ENCODE measurements around the gene IGFBP7. TPM values are rescaled to one million over a fixed set of nuclear protein-coding genes. Genes with fewer than 3 reads are reported as not detected.

IGFBP7 gene
- total and polyA plus RNA-seq, 10 of the 15 experiments (the other 5 are each of a cell fraction or from before 2014, with no cell fraction given): 0.69 to 1.9 (median 1.4) TPM; not detected in 5

DNA sequence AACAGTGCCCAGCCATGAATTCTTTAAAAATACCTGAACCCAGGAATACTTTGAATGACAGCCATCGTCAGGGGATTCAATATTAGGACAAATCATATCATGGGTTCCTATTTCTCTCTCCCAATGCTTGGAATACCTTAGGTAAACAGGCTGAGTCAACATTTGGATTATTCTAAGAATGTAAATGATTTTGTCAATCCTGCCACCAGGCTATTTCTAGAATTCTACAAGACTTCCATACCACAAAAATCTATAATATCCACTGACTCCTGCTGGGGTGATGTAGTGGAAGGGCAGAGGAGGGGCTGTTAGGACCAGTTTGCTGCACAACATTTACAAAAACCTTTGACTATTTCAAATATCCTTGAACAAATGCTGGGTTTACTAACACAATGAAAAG is 65.2 kb downstream of the IGFBP7 start:
- POLR2A ChIA-PET: no interaction called here
- in situ Hi-C loops (cut with MboI): no loop called here
- no peak for TF ChIP-seq ETV6 (conservative IDR thresholded peaks at IDR 0.05 in 1 of 2, IDR thresholded peaks at IDR 0.05 in 1 of 2; ENCODE audit: borderline replicate concordance in 1 of 2, low read depth in 1 of 2)
- TF ChIP-seq GATAD2B (conservative IDR thresholded peaks at IDR 0.05; ENCODE audit: low read depth): no peak
- TF ChIP-seq, protein P1, sequence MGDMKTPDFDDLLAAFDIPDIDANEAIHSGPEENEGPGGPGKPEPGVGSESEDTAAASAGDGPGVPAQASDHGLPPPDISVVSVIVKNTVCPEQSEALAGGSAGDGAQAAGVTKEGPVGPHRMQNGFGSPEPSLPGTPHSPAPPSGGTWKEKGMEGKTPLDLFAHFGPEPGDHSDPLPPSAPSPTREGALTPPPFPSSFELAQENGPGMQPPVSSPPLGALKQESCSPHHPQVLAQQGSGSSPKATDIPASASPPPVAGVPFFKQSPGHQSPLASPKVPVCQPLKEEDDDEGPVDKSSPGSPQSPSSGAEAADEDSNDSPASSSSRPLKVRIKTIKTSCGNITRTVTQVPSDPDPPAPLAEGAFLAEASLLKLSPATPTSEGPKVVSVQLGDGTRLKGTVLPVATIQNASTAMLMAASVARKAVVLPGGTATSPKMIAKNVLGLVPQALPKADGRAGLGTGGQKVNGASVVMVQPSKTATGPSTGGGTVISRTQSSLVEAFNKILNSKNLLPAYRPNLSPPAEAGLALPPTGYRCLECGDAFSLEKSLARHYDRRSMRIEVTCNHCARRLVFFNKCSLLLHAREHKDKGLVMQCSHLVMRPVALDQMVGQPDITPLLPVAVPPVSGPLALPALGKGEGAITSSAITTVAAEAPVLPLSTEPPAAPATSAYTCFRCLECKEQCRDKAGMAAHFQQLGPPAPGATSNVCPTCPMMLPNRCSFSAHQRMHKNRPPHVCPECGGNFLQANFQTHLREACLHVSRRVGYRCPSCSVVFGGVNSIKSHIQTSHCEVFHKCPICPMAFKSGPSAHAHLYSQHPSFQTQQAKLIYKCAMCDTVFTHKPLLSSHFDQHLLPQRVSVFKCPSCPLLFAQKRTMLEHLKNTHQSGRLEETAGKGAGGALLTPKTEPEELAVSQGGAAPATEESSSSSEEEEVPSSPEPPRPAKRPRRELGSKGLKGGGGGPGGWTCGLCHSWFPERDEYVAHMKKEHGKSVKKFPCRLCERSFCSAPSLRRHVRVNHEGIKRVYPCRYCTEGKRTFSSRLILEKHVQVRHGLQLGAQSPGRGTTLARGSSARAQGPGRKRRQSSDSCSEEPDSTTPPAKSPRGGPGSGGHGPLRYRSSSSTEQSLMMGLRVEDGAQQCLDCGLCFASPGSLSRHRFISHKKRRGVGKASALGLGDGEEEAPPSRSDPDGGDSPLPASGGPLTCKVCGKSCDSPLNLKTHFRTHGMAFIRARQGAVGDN (IDR thresholded peaks at IDR 0.05): no peak
- no peak for TF ChIP-seq MLLT1 (IDR thresholded peaks at IDR 0.05)
- TF ChIP-seq SIN3A (IDR thresholded peaks at IDR 0.05; ENCODE audit: low read depth, low read length): no peak
- TF ChIP-seq, protein P2, sequence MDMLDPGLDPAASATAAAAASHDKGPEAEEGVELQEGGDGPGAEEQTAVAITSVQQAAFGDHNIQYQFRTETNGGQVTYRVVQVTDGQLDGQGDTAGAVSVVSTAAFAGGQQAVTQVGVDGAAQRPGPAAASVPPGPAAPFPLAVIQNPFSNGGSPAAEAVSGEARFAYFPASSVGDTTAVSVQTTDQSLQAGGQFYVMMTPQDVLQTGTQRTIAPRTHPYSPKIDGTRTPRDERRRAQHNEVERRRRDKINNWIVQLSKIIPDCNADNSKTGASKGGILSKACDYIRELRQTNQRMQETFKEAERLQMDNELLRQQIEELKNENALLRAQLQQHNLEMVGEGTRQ (IDR thresholded peaks at IDR 0.05; ENCODE audit: borderline replicate concordance, low read depth, low read length): no peak
- no peak for TF ChIP-seq JUND (IDR thresholded peaks at IDR 0.05; ENCODE audit: low read depth, low read length)
- TF ChIP-seq, protein P3, sequence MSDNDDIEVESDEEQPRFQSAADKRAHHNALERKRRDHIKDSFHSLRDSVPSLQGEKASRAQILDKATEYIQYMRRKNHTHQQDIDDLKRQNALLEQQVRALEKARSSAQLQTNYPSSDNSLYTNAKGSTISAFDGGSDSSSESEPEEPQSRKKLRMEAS (IDR thresholded peaks at IDR 0.05; ENCODE audit: low read depth, low read length): no peak
- TF ChIP-seq, protein P4, sequence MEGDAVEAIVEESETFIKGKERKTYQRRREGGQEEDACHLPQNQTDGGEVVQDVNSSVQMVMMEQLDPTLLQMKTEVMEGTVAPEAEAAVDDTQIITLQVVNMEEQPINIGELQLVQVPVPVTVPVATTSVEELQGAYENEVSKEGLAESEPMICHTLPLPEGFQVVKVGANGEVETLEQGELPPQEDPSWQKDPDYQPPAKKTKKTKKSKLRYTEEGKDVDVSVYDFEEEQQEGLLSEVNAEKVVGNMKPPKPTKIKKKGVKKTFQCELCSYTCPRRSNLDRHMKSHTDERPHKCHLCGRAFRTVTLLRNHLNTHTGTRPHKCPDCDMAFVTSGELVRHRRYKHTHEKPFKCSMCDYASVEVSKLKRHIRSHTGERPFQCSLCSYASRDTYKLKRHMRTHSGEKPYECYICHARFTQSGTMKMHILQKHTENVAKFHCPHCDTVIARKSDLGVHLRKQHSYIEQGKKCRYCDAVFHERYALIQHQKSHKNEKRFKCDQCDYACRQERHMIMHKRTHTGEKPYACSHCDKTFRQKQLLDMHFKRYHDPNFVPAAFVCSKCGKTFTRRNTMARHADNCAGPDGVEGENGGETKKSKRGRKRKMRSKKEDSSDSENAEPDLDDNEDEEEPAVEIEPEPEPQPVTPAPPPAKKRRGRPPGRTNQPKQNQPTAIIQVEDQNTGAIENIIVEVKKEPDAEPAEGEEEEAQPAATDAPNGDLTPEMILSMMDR (IDR thresholded peaks at IDR 0.05 in 2 of 3, conservative IDR thresholded peaks at IDR 0.05 in 1 of 3; ENCODE audit: control insufficient read depth in 2 of 3, extremely low read depth in 1 of 3, insufficient read depth in 1 of 3, low read depth in 3 of 3, low read length in 3 of 3): no peak
- no peak for TF ChIP-seq NBN (IDR thresholded peaks at IDR 0.05)
- TF ChIP-seq ESRRA (IDR thresholded peaks at IDR 0.05; ENCODE audit: low read length): no peak
- TF ChIP-seq NR2F1 (conservative IDR thresholded peaks at IDR 0.05): no peak
- no peak for TF ChIP-seq SIX5 (IDR thresholded peaks at IDR 0.05; ENCODE audit: low read depth, low read length, severe bottlenecking)
- no peak for TF ChIP-seq POU2F2 (IDR thresholded peaks at IDR 0.05; ENCODE audit: borderline replicate concordance, low read depth, low read length)

More for the DNA sequence above, 65.2 kb downstream of the IGFBP7 start:
- Histone ChIP-seq H3K4me3 (no peak overlapping the region), H3K27me3 (replicated peaks in 1 of 2; ENCODE audit: control insufficient read depth in 2 of 2, insufficient read depth in 2 of 2, low read length in 1 of 2) (peaks cover 0 to 3% of the 10 kb centered on the region in 2 experiments; a peak in 1 of 4 replicates), H3K4me1 (ENCODE audit: control insufficient read depth, insufficient read depth, low read length) (no peaks in the 10 kb centered on the region), H3K27ac (ENCODE audit: control insufficient read depth, insufficient read depth) (no peak overlapping the region), H3K36me3 (ENCODE audit: control insufficient read depth in 2 of 2, insufficient read depth in 2 of 2, low read length in 1 of 2) (no peaks in the 10 kb centered on the region), H2AFZ (ENCODE audit: control insufficient read depth, low read depth, low read length) (no peak overlapping the region), H3K79me2 (ENCODE audit: control insufficient read depth, insufficient read depth, low read length) (no peaks in the 10 kb centered on the region), H3K9ac (ENCODE audit: control insufficient read depth, insufficient read depth, low read length) (no peak overlapping the region), H3K4me2 (ENCODE audit: control insufficient read depth, insufficient read depth) (no peak overlapping the region), H3K9me3 (replicated peaks; ENCODE audit: control insufficient read depth, insufficient read depth, low read length) (no peaks in the 10 kb centered on the region), H4K20me1 (ENCODE audit: control insufficient read depth, insufficient read depth) (no peaks in the 10 kb centered on the region)
- no peak for DNase-seq (ENCODE audit: low read depth, low spot score)
- RAD21 ChIA-PET (ENCODE audit: unreplicated experiment): no interaction called here
- WGBS (ENCODE audit: insufficient coverage, insufficient replicate concordance, low lambda C conversion rate, missing lambda C conversion rate): 5% methylated on average over 1 of the region's 1 CpG
- no TSS peak for BruUV-seq (replicated peaks)
- FAIRE-seq: no peak
- intact Hi-C loops (cut with micrococcal nuclease; ENCODE audit: unreplicated experiment): no loop called here
- SMC1A ChIA-PET (ENCODE audit: uncharacterized antibody, unreplicated experiment): no interaction called here
- CTCF ChIA-PET: no interaction called here
- no peak for ATAC-seq

Data from GM12878 (cell line).